Lower leg skin (tissue), 4 donors: ENCODE data around the gene CCDC142. TPM values are rescaled to one million over a fixed set of nuclear protein-coding genes. Genes with fewer than 3 reads are reported as not detected.

Experiments used
- DNase-seq, 2 donors: peaks; one replicate each; pipeline ENCODE4 v3.0.0-alpha.2; 2019; ENCODE audit warnings: low spot score in 2 of 2
- H3K4me3 ChIP-seq: fragments of 200-600 bp; sonication (generic); 2 replicates; pipeline ENCODE4 v1.5.1; 2017; ENCODE audit warnings: mild to moderate bottlenecking, low read depth; ENCODE audit not compliant: poor library complexity, severe bottlenecking
- POLR2A ChIP-seq, 2 donors: fragments of 450-650 bp; IDR thresholded peaks; one replicate each; pipeline ENCODE4 v1.6.1; 2016 to 2017; ENCODE audit warnings: antibody characterized with exemption in 2 of 2, mild to moderate bottlenecking in 1 of 2, moderate library complexity in 1 of 2
- WGBS, 2 donors: methylation state at CpG; one replicate each; pipeline ENCODE4 v1.1.5; 2018; 5-methylcytosine and 5-hydroxymethylcytosine counted together
- intact Hi-C: fragments of 100-400 bp; cut with DNase I; formaldehyde crosslinking; loops from one replicate; pipeline ENCODE4 v1.15.0; 2023; ENCODE audit warnings: low total_unique reads
- total RNA-seq, 4 donors: library from RNA; depleted of rRNA; stranded (reverse); fragments of >200 nt; gene quantifications; one replicate each; pipeline ENCODE4 v1.1.0, GENCODE V29; 2016
- TF ChIP-seq, protein P1 (sequence below), 3 donors: fragments of 450-650 bp; IDR thresholded peaks; one replicate each; pipeline ENCODE4 v1.5.1; 2016; ENCODE audit warnings: antibody characterized with exemption in 3 of 3, mild to moderate bottlenecking in 3 of 3, moderate library complexity in 2 of 3

The CCDC142 gene
- total RNA-seq, 4 donors from 2014 or later, result 11.7 to 16.1 (median 13.4) TPM

DNA sequence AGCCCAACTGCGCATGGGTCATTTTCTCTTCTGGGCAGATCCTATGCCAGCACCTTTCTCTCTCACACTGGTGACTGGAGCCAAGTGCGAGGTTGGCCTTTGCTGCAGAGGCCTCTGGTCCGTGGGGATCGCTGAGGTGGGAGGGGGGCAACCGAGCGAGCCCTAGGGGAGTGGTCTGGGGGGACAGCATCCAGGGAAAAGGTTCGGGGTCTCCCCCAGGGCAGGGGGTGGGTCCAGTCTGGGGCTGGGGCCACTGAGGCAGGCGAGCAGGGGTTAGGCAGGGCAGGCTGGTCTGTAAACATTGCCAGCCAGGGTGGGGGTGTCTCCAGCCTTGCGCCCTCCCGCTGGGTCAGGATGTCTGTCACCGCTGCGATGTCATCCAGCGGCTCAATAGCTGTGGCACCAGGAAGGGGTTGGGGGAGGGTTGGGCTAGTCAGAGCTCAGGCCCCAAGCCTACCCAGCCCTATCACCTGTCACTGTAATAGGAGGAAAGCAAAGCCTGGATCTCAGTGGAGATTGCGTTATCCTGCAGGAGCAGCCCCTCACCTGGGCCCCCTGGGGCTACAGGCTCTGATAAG lies 56.5 kb downstream of the CCDC142 start:
- 79 to 93% methylated on average over 7 to 14 of the region's 14 CpGs for WGBS, 2 donors
- TF ChIP-seq, protein P1, sequence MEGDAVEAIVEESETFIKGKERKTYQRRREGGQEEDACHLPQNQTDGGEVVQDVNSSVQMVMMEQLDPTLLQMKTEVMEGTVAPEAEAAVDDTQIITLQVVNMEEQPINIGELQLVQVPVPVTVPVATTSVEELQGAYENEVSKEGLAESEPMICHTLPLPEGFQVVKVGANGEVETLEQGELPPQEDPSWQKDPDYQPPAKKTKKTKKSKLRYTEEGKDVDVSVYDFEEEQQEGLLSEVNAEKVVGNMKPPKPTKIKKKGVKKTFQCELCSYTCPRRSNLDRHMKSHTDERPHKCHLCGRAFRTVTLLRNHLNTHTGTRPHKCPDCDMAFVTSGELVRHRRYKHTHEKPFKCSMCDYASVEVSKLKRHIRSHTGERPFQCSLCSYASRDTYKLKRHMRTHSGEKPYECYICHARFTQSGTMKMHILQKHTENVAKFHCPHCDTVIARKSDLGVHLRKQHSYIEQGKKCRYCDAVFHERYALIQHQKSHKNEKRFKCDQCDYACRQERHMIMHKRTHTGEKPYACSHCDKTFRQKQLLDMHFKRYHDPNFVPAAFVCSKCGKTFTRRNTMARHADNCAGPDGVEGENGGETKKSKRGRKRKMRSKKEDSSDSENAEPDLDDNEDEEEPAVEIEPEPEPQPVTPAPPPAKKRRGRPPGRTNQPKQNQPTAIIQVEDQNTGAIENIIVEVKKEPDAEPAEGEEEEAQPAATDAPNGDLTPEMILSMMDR (IDR thresholded peaks at IDR 0.05), result no peak
- TF ChIP-seq POLR2A (IDR thresholded peaks at IDR 0.05), result no peak
- DNase-seq, result no peak
- intact Hi-C loops, result no loop called here
- no peak overlapping the region for H3K4me3 ChIP-seq

DNA sequence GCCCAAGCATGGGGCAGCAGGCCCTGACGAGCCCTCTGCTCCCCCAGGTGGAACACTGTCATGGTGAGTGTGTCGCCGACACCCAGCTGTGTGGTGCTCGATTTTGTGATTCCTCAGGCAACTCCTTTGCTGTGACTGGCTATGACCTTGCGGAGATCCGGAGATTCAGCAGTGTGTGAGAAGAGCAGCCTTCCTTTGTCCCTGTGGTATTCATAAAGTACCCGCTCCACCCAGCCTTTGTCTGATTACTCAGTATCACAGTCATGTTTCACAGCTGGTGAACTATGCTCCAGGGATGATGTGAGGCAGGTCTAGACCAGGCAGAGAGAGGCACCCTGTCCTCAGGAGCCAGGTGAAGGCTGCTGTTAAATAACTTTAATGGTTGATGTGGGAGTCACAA lies 57.3 kb downstream of the CCDC142 start:
- WGBS, 2 donors, result 20 to 51% methylated on average over 2 to 7 of the region's 7 CpGs
- no peak overlapping the region for H3K4me3 ChIP-seq
- intact Hi-C loops, result no loop called here
- no peak for DNase-seq
- TF ChIP-seq, protein P1 (IDR thresholded peaks at IDR 0.05), result no peak
- TF ChIP-seq POLR2A (IDR thresholded peaks at IDR 0.05), result no peak

DNA sequence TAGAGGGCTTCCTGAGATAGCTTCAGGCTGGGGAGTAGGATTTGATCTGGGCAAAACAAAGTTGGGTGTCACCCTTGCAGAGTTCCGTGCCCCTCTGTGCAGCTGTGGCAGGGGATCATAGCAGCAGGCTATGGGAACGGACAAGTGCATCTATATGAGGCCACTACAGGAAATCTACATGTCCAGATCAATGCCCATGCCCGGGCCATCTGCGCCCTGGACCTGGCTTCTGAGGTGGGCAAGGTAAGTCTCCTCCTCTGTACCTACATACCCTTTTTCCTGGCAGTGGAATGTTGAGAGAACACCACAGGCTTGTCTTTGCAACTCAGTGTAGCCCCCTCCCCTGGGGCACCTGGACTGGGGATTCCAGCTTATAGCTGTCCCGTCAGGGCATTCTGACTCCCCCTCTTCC lies 57.8 kb downstream of the CCDC142 start:
- intact Hi-C loops, result no loop called here
- no peak for DNase-seq
- no peak for TF ChIP-seq POLR2A (IDR thresholded peaks at IDR 0.05)
- TF ChIP-seq, protein P1 (IDR thresholded peaks at IDR 0.05), result no peak
- WGBS, 2 donors, result 75 to 80% methylated on average over 4 to 5 of the region's 5 CpGs
- no peak overlapping the region for H3K4me3 ChIP-seq

DNA sequence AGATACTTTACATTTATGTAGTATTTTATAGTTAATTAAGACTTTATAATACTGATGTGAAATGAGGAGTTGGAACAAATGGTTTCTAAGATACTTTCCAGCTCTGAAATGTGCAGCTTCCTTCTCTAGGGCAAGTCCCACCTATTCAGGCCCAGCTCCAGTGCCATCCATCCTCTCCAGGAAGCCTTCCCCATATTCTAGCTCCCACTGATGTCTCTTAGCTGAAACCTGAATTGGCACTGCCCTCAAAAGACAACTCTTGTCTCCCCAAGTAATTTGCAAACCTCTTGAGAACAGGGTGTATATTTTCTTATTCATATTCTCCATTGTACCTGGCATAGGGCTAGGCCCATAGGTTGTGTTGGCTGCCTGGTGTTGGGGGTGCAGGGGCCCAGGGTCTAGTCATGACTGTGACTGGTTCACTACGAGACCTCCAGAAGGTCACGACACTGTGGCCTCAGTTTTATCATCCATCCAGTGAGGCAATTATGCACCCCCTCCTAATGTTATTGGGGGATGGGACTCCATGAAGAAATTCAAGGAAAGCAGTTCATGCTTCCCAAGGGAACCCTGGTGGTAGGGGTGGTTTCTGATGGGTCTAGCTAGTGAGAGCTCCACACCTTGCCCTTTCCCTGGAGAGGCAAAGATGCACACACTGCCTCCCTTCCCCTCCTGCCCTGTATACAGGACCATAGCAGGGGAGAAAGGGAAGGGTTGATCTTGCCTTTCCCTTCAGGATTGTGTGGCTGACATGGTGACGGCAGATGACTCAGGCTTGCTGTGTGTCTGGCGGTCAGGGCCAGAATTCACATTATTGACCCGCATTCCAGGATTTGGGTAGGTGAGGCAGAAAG lies 58.4 kb downstream of the CCDC142 start:
- WGBS, 2 donors, result 76% methylated on average over 5 of the region's 5 CpGs
- TF ChIP-seq, protein P1 (IDR thresholded peaks at IDR 0.05), result no peak
- no peak for TF ChIP-seq POLR2A (IDR thresholded peaks at IDR 0.05)
- DNase-seq, result no peak
- H3K4me3 ChIP-seq, result no peak overlapping the region
- intact Hi-C loops, result no loop called here

Other genes with a start within 250 kb of the CCDC142 start
- 1 to 10 TPM; 3.0 to 5.6 (median 3.7) TPM for gene SLC4A5, start 139.6 kb downstream of the CCDC142 start, total RNA-seq
- 100 to 1,000 TPM in 1 of 4 donors, 10 to 100 TPM in 3; 76.5 to 106 (median 95.8) TPM for gene DCTN1, start 102.7 kb downstream of the CCDC142 start, total RNA-seq
- gene C2orf81, start 61.4 kb downstream of the CCDC142 start, total RNA-seq, result 1 to 10 TPM in 3 of 4 donors, under 1 TPM in 1; 0.34 to 2.4 (median 1.2) TPM
- gene WDR54, start 61.3 kb downstream of the CCDC142 start, total RNA-seq, result 10 to 100 TPM in 1 of 4 donors, 1 to 10 TPM in 3; 5.5 to 13.3 (median 8.0) TPM
- gene RTKN, start 41.1 kb downstream of the CCDC142 start, total RNA-seq, result 10 to 100 TPM; 44.9 to 71.8 (median 48.3) TPM
- 10 to 100 TPM; 19.3 to 39.6 (median 31.8) TPM for gene INO80B, start 27.9 kb downstream of the CCDC142 start, total RNA-seq
- 10 to 100 TPM; 35.9 to 44.9 (median 38.1) TPM for gene WBP1, start 24.6 kb downstream of the CCDC142 start, total RNA-seq
- 10 to 100 TPM; 49.5 to 57.4 (median 52.5) TPM for gene MOGS, start 17.6 kb downstream of the CCDC142 start, total RNA-seq
- gene MRPL53, start 10.3 kb downstream of the CCDC142 start, total RNA-seq, result 10 to 100 TPM; 24.9 to 70.0 (median 29.5) TPM
- gene TTC31, start 83 bp upstream of the CCDC142 start, total RNA-seq, result 10 to 100 TPM; 18.4 to 26.1 (median 21.9) TPM
- 1 to 10 TPM in 1 of 4 donors, under 1 TPM in 1, not detected in 2; 0.55 to 1.2 TPM for gene LBX2, start 16.6 kb upstream of the CCDC142 start, total RNA-seq
- gene PCGF1, start 24.7 kb upstream of the CCDC142 start, total RNA-seq, result 10 to 100 TPM; 13.3 to 38.4 (median 24.1) TPM
- gene TLX2, start 31.5 kb upstream of the CCDC142 start, total RNA-seq, result not detected
- 1 to 10 TPM; 1.9 to 8.0 (median 6.2) TPM for gene DQX1, start 43.2 kb upstream of the CCDC142 start, total RNA-seq
- gene AUP1, start 46.7 kb upstream of the CCDC142 start, total RNA-seq, result 100 to 1,000 TPM in 3 of 4 donors, 10 to 100 TPM in 1; 94.0 to 116 (median 112) TPM
- gene HTRA2, start 46.9 kb upstream of the CCDC142 start, total RNA-seq, result 10 to 100 TPM; 22.6 to 28.6 (median 25.2) TPM
- gene LOXL3, start 70.9 kb upstream of the CCDC142 start, total RNA-seq, result 1 to 10 TPM in 3 of 4 donors, under 1 TPM in 1; 0.17 to 2.5 (median 1.4) TPM
- 1 to 10 TPM; 3.8 to 7.2 (median 4.7) TPM for gene DOK1, start 71.7 kb upstream of the CCDC142 start, total RNA-seq
- gene M1AP, start 165.3 kb upstream of the CCDC142 start, total RNA-seq, result 1 to 10 TPM in 1 of 4 donors, under 1 TPM in 2, not detected in 1; 0.38 to 2.7 (median 0.52) TPM
- 1 to 10 TPM; 1.6 to 4.5 (median 3.4) TPM for gene SEMA4F, start 171.2 kb upstream of the CCDC142 start, total RNA-seq